ENCODE measurements around the gene LYL1.

DNA sequence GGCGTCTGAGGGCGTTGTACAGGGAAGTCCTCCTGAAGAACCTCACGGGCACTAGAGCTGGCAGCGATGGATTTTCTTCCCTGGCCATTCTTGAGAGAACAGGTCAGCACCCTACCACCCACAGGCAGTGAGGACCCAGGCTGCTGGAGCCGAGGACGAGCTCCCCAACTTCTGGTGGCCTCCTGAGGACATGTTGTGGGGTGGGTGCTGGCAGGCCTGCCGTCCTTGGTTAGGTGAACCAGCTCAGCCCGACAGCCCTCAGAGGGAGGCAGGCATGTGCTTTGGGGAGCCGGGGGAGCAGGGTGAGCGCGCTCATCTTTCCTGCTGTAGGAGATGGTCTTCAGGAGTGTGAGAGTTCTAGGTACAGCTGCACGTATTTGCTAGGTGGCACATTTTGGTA lies 15.4 kb downstream of the LYL1 start:
- no peak for TF ChIP-seq CTCF (IDR thresholded peaks at IDR 0.05)
- no peak for TF ChIP-seq POLR2A (IDR thresholded peaks at IDR 0.05)

All from thyroid gland (tissue), 4 donors.